HTR-8/SVneo (cell line): ENCODE results near the gene TMC2.
"Not testable (repeated sequence)": the region's sequence is repeated elsewhere in the genome, so short reads cannot be mapped to it uniquely, and the experiment has no call there.

Source experiments
- DNase-seq: peaks from one replicate; pipeline ENCODE4 v3.0.0; 2011; ENCODE audit warnings: low spot score, mixed read lengths; ENCODE audit not compliant: insufficient read length
- FAIRE-seq: peaks from 2 replicates; lab custom pipeline; 2011; peaks lifted over from hg19 to GRCh38; lab: Jason Lieb, UNC

TMC2 gene

GRCh38 chr20:2536560-2536986 lies at the start of gene TMC2:
Gene TMC2 (plus strand): TSS chr20:2536573. CDS start chr20:2536622, 49 bp downstream.
- DNase-seq = no peak
- no peak for FAIRE-seq

GRCh38 chr20:2502808-2503384 lies 33.5 kb upstream of the TMC2 start:
- not testable (repeated sequence) for FAIRE-seq, DNase-seq

GRCh38 chr20:2504803-2505202 lies 31.6 kb upstream of the TMC2 start:
- DNase-seq, FAIRE-seq: not testable (repeated sequence)

GRCh38 chr20:2506426-2506825 lies 29.9 kb upstream of the TMC2 start:
- DNase-seq, FAIRE-seq: not testable (repeated sequence)

GRCh38 chr20:2507464-2507863 lies 28.9 kb upstream of the TMC2 start:
- FAIRE-seq = no peak

GRCh38 chr20:2507875-2508630 lies 28.3 kb upstream of the TMC2 start:
- FAIRE-seq = no peak
- no peak for DNase-seq

More at GRCh38 chr20:2507464-2507863, 28.9 kb upstream of the TMC2 start:
- no peak for DNase-seq

GRCh38 chr20:2508631-2509467 lies 27.5 kb upstream of the TMC2 start, which contains the start of gene ZNF343:
Gene ZNF343 (minus strand): TSS chr20:2508915. CDS start chr20:2493895, 15,020 bp downstream.
- DNase-seq = peak; percentile 90
- FAIRE-seq = peak; percentile 46

GRCh38 chr20:2509468-2509781 lies 26.9 kb upstream of the TMC2 start:
- DNase-seq (no peak), FAIRE-seq (no peak)

- FAIRE-seq = no peak
Measured at GRCh38 chr20:2509794-2510193, 26.6 kb upstream of the TMC2 start.

GRCh38 chr20:2515203-2515602 lies 21.2 kb upstream of the TMC2 start:
- no peak for FAIRE-seq
- DNase-seq = no peak

More at GRCh38 chr20:2509794-2510193, 26.6 kb upstream of the TMC2 start:
- no peak for DNase-seq

GRCh38 chr20:2516399-2516798 lies 20.0 kb upstream of the TMC2 start:
- FAIRE-seq (no peak), DNase-seq (no peak)

- no peak for FAIRE-seq
Measured at GRCh38 chr20:2518096-2518495, 18.3 kb upstream of the TMC2 start.

GRCh38 chr20:2518558-2518957 lies 17.8 kb upstream of the TMC2 start:
- FAIRE-seq = no peak
- DNase-seq = no peak

More at GRCh38 chr20:2518096-2518495, 18.3 kb upstream of the TMC2 start:
- DNase-seq = no peak

- FAIRE-seq = no peak
- no peak for DNase-seq
Measured at GRCh38 chr20:2519115-2519809, 17.1 kb upstream of the TMC2 start.

- FAIRE-seq = no peak
- no peak for DNase-seq
Measured at GRCh38 chr20:2520617-2521016, 15.8 kb upstream of the TMC2 start.

- no peak for FAIRE-seq
- DNase-seq = no peak
Measured at GRCh38 chr20:2521369-2522305, 14.7 kb upstream of the TMC2 start.

- not testable (repeated sequence) for FAIRE-seq, DNase-seq
Measured at GRCh38 chr20:2522826-2523429, 13.4 kb upstream of the TMC2 start.

GRCh38 chr20:2523919-2524708 lies 12.3 kb upstream of the TMC2 start:
- no peak for FAIRE-seq
- peak; percentile 82 for DNase-seq
